GM18520 (cell line): Measurements from ENCODE around the gene NTPCR.

Source experiments
- ATAC-seq: cut with Tn5 transposase; IDR thresholded peaks from one replicate; pipeline ENCODE4 v1.9.1; 2021; ENCODE audit not compliant: unreplicated experiment

NTPCR gene

DNA sequence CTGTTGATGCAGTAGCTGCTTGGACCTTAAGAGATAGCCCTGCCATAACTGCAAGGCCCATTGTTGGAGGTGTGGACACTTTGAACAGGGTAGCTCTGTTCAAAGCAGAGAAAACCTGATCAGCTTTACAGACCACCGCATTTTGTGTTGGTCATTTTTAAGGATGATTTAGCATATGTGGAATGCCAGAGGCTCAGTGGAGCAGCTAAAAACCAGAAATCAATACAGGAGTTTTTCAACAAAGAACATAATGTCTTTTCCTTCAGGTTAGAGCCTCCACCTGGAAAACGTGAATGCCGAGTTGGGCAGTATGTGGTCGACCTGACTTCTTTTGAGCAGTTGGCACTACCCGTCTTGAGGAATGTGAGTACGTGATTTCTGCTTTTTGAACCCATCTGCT is 5.7 kb downstream of the NTPCR start:
- ATAC-seq = no peak

DNA sequence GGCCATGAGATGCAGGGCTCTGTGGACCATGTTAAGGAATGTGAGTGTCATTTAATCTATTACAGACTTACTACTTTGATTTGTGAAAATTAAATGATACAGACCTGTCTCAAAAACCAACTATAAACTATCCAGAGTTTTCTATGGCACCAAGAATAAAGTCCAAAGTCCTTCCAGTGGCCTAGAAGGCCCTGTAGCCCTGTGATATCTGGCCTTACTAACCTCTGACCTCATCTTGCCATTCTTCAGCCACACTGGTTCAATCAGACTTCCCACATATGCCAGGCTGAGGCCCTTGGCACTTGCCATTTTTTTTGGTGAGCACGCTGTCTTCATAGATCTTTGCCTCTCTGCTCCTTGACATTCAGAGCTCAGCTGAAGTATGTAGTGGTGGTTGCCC is 7.7 kb downstream of the NTPCR start:
- ATAC-seq = no peak

DNA sequence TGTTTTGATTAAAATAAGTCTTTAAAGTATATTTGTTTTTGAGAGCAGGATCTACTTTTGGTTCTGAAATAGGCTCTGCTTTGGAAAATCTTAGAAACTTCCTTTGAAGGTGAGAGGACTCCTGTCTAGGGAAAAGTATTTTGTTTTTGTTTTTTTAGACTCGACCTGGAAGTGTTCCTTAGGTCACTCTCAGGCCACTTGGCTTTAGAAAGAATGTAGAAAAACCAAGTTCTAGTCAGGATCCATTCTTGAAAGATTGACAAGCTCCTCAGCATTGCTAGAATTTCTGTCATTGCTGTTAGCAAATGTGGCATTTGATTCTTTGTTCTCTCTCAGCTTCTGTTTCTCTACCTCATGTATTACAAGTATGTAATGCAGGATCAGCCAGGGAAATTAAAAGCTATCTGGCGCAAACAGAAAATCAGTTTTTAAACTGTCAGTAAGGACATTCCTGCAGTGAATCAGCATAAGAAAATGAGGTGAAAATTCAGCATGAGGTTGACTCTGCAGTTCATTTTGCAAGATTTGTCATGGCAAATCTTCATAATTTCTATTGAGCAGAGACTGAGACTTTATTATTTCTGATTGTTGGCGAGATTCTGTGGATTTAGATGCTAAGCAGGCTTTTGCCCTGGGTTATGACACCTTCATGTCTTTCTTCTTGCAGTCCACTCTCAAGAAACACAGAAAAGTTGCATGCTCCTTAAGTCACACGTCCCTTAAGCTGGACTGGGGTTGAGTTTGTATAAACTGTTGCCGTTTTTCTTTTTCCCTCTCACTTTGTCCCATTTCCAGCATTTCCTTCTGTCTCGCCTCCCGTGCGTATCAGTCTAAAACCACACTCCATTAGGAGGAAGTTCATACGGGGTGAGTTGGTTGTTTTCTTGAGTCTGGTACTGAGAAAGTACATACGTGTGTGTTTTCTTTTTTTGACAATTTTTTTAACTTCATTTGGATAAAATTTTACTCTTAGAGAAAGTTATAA is 12.6 kb downstream of the NTPCR start:
- no peak for ATAC-seq

DNA sequence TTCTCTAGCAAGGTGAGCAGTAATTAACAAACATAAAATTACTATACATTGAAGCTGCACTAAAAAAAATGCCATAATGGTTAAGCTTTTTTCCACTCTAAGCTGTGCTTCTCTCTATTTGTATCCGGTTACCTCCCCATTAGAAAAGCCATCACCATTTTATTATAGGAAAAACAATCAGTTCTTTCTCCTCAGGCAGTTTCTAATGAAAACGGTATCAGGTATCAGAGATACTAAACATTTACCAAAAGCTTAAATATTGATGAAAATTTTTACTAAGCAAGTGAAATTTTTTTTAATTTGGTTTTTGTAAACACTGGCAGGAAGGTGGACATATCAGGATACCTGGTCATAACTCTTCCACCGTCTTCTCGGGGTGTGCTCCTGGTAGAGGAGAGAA is 14.2 kb downstream of the NTPCR start:
- ATAC-seq = no peak

DNA sequence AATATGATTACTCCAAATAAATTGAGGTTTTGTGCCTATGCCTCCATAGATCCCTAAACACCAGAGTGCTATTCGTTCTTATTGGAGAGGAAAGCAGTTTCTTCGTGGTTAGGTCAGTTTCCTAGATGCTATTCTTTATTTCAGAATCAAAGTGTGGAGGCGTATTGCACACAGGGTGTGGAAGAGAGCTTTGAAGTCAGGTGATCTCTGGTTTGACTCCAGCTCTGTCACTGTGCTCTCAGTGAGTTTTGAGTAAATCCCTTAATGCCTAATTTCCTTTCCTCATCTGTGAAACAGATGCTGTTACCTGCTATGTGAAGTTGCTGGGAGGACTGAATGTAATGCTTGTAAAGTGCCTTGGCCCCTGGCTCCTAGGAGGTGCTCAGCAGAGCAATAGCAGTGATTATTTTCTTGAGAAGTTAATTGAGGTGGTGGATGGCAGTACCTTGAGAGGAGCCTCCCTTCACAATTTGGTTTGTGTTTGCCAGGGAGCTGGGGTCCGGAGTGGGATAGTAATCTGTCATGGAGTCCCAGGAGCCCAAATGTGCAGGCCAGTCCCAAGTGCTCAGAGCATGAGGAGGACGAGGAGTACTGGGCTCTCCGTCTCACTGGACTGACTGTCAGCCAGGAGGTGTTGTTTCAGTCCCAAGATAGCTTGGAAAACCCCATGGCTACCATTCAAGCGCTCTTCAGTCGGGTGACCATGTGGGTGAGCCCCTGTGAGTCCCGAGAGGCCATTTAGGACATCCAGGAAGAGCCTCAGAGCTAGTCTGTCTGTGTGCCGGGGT is 14.9 kb downstream of the NTPCR start:
- ATAC-seq = no peak

DNA sequence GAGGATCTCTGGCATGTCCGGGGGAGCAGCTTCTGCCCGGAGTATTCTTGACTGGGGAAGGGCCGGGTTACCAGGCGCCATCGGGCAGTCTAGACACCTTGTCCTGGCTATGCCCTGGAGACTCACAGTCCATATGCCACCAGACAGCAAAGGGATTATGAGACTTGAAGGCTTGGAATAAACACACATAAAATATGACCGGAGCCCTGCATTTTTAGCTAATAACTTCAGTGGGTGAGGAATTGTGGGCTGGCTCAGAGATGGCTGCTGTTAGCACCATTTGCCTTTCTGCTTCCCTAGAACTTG is 15.5 kb downstream of the NTPCR start:
- ATAC-seq = no peak

DNA sequence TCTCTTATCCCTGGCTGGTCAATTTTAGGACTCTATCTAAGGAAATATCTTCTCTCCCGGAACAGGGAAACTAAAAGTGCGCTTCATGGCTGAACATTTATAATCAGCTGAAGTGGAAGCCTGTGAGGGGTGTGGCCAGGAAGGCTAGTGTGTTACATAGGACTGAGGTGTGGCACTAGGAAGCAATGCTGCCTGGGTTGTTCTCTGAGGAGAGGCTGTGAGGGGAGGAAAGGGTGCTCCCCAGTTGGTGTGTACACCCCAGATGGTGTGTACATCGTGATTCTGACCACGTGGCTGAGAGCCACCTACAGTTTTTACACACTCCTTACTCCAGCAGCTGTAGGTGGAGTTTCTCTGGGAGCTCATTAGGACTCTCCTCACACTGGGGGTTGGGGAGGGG is 16.3 kb downstream of the NTPCR start:
- no peak for ATAC-seq

DNA sequence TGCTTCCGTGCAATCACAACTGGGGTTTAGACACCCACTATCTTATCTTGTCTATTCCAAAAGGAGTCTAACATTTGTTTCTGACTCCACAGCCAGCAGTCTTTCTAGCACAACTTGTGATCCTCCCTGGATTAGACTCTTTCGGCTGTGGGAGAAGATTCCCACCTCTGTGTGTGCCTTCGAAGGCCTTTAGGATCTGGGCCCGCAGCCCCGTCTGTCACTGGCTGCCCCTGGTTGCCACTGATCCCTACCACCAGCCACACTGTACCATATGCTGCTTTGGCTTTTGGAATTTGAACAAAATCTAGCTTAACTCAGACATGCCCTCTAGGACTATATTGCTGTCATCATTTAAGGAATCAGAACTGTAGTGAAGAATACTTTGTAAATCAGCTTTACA is 18.0 kb downstream of the NTPCR start:
- ATAC-seq = no peak

DNA sequence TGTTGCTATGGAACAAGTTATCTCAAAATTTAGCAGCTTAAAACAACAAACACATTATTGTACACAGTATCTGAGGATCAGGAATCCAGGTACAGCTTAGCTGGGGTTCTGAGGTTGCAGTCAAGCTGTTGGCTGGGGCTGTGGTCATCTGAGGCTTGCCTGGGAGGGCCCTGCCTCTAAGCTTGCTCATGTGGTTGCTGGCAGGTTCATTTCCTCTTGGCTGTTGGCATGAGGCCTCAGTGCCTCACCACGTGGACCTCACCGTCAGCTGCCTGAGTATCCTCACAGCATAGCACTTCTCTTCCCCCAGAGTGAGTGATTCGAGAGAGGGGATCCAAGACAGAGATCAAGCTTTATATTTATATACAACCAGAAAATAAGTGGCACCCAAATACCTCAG is 18.6 kb downstream of the NTPCR start:
- no peak for ATAC-seq

DNA sequence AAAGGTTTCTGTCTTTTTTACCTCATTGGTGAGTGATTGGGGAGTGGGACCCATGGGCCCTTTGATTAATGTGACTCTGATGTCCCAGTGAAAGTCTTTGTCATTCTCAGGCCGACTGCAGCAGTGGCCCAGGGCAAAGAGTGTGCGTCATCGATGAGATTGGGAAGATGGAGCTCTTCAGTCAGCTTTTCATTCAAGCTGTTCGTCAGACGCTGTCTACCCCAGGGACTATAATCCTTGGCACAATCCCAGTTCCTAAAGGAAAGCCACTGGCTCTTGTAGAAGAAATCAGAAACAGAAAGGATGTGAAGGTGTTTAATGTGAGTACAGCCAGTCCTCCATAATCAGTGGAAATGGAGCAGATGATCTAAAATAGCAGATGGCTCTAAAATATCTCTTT is 19.4 kb downstream of the NTPCR start:
- no peak for ATAC-seq

DNA sequence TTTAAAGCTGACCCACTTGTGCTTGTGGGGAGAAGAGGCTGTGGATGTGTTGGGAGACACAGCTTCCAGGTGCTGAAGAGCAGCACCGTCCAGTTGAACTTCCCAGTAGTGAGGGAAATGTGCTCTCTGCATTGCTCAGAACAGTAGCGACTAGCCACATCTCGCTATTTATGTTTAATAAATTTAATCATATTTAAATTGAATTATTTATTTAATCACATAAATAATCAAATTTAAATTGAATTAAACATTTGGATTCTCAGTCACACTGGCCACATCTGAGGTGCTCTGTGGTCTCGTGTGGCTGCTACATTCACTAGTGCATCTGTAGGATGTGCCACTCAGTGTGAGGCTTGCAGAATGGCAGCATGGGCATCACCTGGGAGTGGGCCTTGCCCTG is 20.1 kb downstream of the NTPCR start:
- ATAC-seq = no peak

DNA sequence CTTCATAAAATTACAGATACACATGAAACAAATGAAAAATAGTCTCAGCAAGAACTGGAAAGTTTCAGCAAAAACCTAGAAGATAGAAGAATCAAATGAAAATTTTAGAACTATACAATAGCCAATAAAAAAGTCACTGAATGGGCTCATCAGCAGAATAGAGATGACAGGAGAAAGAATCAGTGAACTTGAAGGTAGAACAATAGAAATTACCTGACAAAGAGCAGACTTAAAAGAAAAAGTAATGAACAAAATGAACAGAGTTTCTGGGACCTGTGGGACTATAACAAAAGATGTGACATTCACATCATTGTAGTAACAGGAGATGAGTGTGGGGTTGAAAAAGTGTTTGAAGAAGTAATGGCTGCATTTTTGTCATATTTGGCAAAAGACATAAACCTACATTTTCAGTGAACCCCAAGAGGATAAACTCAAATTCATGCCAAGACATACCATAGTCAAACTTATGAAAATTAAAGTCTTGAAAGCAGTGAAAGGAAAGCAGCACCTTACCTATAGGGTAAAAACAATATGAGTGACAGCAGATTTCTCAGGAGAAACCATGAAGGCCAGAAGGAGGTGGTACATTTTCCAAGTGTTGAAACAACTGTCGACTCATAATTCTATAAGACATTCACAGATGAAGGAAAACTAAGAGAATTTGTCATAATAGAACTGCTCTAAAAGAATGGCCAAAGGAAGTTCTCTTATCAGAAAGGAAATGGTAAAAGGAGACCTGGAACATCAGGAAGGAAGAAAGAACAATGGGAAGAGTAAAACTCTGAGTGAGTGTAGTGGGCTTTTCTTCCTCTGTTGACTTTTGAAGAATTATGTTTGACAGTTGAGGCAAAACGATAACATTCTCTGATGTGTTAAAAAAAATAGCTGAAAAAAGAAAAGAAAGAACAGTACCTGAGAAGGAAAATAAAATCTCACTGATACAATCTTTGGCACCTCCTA is 23.5 kb downstream of the NTPCR start:
- no peak for ATAC-seq

DNA sequence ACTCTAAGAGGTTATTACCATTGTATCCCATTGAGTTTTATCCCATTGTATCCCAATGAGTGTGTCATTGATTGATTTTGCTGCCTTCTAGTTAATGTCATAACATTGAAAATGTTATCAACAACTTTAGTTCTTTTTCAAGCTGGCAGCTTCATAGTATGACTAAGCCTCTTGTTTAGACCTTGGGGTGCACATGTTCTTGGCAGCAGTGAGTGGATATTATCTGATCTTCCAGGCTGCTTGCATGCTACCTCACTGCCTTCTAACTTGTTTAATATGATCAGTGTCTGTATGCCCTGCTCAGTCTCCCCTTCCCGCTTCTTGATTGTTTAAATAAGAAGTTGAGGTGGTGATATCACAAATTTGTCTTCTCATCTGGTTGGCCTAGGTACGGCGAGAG is 24.6 kb downstream of the NTPCR start:
- ATAC-seq = no peak

DNA sequence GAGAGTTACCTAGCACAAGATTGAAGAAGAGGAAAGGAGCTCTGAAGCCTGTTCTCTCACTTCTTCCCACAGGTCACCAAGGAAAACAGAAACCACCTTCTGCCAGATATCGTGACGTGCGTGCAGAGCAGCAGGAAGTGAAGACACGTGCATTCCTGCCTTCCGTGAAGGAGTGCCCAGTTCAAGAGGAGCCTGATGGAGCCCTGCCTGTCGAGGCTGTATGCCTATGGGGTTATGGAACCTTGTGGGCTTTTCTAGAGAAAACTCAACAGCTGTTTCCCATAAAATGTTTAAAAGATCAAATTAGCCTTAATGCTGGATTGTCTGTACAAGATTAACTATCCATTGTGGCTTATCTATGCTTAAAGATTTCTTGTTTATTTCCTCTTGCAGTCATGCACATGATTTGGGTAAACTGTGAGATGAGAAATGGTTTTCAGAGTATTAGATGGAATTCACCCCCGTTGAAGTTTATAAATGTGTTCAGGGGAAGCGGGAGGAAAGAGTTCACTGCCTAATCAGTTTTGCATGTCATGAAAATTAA is 27.8 kb downstream of the NTPCR start:
- no peak for ATAC-seq

DNA sequence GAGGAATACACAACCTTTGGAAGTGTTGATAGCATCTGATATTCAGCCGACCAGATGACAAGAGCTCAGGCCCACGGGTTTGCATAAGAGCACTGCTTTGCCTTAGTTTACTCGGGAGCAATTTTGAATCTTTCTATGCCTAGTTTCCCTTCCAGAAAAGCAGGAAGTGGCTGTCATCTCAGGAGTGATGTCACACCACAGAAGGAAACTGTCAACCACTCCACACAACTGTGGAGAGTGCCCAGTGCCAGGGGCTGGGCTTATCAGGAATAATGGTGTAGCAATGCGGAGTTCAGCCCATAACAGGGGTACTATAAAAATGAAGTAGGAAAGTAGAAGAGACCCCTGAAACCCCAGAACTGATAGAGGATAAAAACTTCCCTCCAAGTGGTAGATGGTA is 28.4 kb downstream of the NTPCR start:
- no peak for ATAC-seq

DNA sequence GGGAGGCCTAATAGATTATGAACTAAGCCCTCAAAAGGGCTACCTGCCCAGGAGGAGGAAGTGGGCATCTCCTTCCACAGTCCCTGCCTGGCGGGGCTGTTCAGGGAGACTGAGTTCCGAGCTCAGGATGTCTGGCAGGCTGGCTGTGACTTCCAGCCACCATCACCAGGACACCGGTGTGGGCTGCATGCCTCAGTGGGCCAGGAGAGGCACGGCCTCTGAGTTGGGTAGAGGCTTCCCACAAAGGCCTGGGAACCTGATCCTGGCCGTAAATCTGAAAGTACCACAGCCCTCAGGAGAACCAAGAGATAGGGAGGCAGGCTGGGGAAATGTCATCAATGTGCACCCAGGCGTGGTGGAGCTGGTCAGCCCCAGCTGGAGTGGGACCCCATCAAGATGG is 29.1 kb downstream of the NTPCR start:
- ATAC-seq = no peak

DNA sequence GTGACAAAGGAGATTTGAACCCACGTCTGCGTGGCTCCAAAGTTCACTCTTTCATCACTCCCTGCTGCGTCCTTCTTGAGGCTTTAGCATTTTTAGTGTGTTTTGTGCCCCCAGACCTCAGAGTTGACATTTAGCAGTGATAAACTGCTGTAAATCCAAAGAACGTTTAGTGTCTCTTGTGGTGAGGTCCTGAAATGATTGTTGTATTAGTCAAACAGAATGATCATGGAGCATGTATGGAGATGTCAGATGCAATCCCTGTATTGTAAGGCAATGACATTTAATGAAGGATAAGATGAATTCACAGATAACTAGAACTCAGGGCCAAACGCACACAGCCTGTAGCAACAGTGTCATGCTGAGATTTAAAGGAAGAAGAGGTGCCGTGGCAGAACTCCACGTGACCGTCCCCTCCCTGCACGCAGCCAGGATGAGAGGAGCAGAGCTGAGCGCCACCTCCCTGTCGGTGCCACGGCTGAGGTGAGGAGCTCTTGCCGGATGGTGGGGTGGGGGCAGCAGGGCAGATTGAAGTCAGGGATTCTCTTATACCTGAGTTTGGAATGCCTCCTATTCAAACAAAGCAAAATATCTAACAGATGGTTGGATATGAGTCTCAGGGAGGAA is 30.1 kb downstream of the NTPCR start:
- ATAC-seq = no peak

DNA sequence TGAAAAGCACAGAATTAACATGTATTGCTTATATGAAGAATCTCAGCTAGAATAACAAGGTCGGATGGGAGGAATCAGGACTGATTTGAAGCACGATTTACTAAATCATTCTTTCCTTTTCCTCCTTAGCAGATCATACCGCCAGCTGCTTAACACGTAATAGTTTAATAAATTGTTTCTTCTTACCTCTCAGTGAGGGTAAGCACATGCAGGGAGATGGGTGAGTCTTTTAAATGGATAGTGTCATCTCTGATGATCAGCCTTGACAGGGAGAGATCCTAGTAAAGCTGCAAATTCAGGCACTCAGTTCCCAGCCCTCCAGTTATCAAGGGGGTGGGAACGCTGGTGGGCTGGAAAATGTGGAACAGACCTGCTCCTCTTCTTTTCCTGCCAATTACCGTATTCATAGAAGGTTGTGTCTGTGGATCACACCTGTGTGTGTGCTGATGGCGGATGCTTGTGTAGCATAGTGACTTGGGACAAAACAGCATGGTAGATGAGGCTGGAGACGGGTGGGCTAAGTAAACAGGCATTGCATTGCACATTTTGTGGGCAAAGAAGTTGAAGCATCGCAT is 30.7 kb downstream of the NTPCR start:
- ATAC-seq = no peak

DNA sequence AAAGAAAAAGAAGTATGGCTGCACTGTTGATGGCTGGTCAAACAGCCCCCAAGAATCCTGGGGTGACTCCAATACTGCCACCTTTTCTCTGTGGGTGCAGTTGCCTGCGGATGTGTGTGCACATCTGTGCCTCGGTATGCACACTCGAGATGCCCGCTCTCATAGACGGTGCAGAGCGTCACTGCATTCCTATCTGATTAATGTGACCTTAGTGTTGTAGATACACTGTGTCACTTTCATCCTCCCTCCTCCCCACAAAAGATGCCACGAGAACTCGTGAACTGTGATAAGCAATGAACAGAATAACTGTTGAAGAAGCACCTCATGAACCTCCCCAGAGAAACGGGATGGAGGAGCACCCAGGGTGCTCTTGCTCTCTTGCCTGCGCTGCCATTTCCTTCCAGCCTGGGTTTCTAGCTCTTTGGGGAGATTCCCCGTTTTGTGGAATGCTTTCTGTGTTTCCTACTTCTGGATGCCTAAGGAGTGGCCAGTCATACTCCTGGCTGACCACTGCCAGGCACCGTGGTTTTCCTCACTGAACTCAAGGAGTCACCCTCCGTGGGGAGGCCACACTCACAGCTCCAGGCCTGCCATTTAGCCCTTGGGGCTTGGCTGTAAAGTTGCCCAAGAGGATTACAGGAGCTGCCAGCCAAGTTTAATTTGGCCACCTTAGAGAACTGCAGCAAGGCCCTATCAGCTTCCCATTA is 32.0 kb downstream of the NTPCR start:
- no peak for ATAC-seq

DNA sequence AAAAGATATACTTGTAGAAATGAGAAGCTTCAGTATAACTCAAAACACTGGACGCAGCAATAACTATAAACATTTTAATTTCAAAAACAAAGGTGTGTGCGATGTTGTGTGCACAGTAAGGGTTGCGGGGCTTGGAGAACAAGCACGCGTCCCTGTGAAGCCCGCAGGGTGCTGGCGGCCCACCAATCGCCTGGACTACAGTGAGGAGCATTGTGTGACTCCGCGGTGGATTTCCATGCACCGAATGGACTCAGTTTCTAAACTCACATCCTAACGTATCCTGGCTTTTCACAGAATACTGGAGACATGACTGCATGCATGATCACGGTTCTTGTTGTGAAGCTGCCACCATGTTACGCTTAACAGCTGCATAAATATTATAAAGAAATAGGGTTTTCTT is 33.0 kb downstream of the NTPCR start:
- no peak for ATAC-seq
